ENCODE results near the gene CFDP1.
"Not testable (repeated sequence)": the region's sequence is repeated elsewhere in the genome, so short reads cannot be mapped to it uniquely, and the experiment has no call there.

Gene CFDP1

DNA sequence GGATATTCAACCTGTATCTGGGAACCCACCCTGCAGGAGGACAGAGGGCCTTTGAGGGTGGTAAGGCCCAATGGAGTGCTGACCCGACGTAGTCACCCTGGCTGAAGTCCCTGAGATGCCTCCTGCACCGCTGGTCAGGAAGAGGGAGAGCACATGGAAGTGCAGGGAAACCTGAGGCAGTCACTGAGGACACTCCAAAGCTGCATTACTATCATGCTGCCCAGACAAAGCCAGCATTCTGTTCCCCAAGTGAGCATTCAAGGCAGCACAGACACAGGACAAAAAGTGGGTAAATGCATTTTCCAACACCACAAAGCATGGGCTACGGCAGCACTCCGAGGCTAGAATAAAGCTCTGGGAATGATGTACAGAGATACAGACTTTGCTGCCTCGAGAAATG, 135.0 kb downstream of the CFDP1 start:
- peaks cover 39% of the 10 kb centered on the region for H3K36me3 Mint-ChIP-seq
- H3K27ac Mint-ChIP-seq, result no peak overlapping the region
- no peak overlapping the region for H3K4me3 Mint-ChIP-seq
- no peaks in the 10 kb centered on the region for H3K9me3 Mint-ChIP-seq (ENCODE audit: low read depth)
- no peaks in the 10 kb centered on the region for H3K4me1 Mint-ChIP-seq (ENCODE audit: low read depth)
- no peaks in the 10 kb centered on the region for H3K27me3 Mint-ChIP-seq

DNA sequence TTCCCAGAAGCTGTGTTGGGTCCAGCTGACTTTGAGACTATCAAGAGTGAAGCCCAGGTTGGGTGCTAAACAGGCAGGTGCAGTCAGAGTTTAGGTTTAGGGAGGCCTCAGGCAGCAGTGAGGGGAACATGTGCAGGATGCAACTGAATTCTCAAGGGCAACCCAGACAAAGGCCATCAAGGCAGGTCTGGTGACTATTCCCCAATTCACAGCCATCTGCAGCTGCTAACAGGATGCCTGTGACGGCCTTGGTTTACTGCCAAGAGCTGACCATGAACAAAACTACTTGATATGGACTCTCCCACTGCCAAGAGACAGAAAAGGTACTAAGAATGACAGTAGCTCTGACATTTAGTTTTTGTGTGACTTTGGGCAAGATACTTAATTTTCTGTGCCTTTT, 136.7 kb downstream of the CFDP1 start:
- H3K4me3 Mint-ChIP-seq, result no peak overlapping the region
- H3K27me3 Mint-ChIP-seq, result no peaks in the 10 kb centered on the region
- H3K4me1 Mint-ChIP-seq (ENCODE audit: low read depth), result no peaks in the 10 kb centered on the region
- H3K36me3 Mint-ChIP-seq, result peaks cover 49% of the 10 kb centered on the region
- H3K27ac Mint-ChIP-seq, result no peak overlapping the region
- no peaks in the 10 kb centered on the region for H3K9me3 Mint-ChIP-seq (ENCODE audit: low read depth)

DNA sequence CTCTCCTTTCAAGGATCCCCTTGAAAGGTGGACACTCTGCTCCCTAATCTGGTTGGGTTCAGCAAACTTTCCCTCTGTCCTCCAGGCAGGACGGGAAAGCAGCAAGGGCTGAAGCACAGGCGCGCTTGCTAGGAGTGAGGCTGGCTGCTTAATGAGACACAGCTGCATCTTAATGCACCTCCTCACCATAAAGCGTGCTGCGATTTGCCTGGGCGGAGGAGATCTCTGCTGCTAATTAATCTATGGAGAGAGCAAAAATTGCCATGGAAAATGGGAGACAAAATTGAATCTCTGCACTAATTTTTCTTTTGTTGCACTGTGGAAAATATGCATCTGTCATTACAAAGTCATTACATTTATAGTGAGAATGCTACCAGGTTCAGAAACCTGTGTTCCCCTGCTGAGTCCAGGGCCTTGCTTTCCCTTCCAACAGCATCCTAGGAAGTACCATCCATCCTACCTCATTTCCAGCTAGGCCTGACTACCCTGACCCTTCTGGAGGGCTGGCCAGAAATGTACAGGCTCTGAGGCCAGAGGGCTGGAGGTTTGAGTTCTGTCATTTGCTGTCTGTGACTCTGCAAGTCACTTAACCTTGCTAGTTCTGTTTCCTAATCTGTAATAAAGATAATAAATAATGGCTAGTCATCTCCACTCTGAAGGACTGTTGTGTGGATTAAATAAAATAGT, 138.4 kb downstream of the CFDP1 start:
- H3K36me3 Mint-ChIP-seq, result peaks cover 47% of the 10 kb centered on the region
- peaks cover 5% of the 10 kb centered on the region for H3K27me3 Mint-ChIP-seq
- H3K4me1 Mint-ChIP-seq (ENCODE audit: low read depth), result no peaks in the 10 kb centered on the region
- H3K4me3 Mint-ChIP-seq, result no peak overlapping the region
- no peaks in the 10 kb centered on the region for H3K9me3 Mint-ChIP-seq (ENCODE audit: low read depth)
- H3K27ac Mint-ChIP-seq, result no peak overlapping the region

DNA sequence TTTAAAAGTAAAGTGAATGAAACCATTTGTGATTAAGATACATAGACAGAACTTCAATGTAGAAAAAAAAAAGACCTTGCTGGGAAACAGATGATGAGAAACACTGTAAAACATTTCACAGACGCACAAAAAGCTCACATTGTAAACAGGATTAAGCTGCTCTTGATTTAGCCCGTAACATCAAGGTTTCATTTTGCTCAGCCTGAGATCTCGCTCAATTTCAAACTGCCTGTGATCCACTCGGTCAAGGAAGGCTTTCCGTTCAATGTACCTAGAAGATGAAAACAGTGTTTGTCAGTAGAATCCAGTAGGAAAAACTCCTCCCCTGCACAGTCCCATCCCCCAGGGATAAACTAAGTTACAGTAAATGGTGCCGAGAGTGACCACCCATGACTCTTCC, 139.5 kb downstream of the CFDP1 start:
- peaks cover 42% of the 10 kb centered on the region for H3K36me3 Mint-ChIP-seq
- H3K27ac Mint-ChIP-seq, result no peak overlapping the region
- H3K4me3 Mint-ChIP-seq, result no peak overlapping the region
- H3K27me3 Mint-ChIP-seq, result peaks cover 5% of the 10 kb centered on the region
- no peaks in the 10 kb centered on the region for H3K9me3 Mint-ChIP-seq (ENCODE audit: low read depth)
- peaks cover 7% of the 10 kb centered on the region for H3K4me1 Mint-ChIP-seq (ENCODE audit: low read depth)

DNA sequence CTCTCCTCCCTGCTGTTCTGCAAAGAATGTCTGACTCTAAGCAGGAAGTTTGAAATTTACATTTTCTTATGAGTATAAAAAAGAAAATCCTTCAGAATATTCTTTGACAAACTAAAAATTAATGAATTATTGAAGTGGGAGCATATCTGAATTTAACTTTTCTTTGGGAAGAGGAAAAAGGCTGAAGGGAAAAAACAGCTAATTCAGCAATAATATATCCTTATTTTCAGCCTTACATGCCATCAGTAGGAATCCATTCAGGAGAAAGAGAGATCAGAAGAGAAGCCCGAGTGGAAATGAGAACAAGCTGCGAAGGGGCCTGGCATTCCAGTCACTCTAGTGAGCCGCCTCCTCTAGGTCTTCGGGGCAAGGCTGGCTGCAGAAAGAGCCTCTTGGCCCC, 140.1 kb downstream of the CFDP1 start:
- Mint-ChIP-seq H3K4me3 (no peak overlapping the region), H3K27me3 (peaks cover 8% of the 10 kb centered on the region), H3K27ac (no peak overlapping the region), H3K9me3 (ENCODE audit: low read depth) (no peaks in the 10 kb centered on the region), H3K36me3 (peaks cover 47% of the 10 kb centered on the region), H3K4me1 (ENCODE audit: low read depth) (peaks cover 13% of the 10 kb centered on the region)

DNA sequence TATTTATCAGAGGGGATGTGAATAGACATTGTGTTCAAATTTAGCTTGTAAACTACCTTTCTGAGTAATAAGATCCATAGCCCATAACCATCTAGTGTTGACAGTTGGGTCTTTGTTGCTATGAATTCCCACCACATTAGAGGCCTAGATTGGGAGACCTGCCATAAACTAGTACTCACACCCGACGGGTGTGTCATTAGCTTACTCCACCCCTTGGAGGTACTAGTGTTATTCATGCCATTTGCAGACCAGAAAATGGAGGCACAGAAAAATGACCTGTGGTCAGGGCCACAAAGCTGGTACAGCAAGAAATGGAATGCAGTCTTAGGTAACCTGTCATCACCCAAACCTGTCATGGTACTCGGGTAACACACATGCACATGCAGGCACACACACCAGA, 140.6 kb downstream of the CFDP1 start:
- Mint-ChIP-seq H3K4me1 (ENCODE audit: low read depth) (peaks cover 14% of the 10 kb centered on the region), H3K4me3 (no peak overlapping the region), H3K36me3 (peaks cover 43% of the 10 kb centered on the region), H3K9me3 (ENCODE audit: low read depth) (no peaks in the 10 kb centered on the region), H3K27me3 (peaks cover 8% of the 10 kb centered on the region), H3K27ac (no peak overlapping the region)

DNA sequence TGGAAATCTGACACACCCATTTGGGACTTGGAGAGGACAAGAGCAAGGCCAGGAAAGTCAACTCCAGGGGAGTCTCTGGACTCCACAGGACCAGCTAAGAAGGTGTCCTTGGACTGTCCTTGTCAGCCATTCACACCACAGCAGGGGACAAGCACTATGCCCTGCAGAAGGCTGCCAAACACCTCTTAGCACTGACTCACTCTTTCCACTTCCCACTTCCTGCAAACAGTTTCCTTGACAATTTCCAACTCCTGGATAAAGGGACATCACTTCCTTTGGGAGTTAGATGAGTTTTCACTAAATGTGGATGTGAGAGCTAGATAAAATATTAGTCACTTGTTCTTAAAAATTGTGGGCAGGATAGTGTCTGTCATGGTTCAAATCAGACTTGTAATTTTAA, 144.1 kb downstream of the CFDP1 start:
- Mint-ChIP-seq H3K4me1 (ENCODE audit: low read depth) (peaks cover 14% of the 10 kb centered on the region), H3K9me3 (ENCODE audit: low read depth) (no peaks in the 10 kb centered on the region), H3K36me3 (peaks cover 41% of the 10 kb centered on the region), H3K27ac (no peak overlapping the region), H3K27me3 (peaks cover 13% of the 10 kb centered on the region), H3K4me3 (no peak overlapping the region)

DNA sequence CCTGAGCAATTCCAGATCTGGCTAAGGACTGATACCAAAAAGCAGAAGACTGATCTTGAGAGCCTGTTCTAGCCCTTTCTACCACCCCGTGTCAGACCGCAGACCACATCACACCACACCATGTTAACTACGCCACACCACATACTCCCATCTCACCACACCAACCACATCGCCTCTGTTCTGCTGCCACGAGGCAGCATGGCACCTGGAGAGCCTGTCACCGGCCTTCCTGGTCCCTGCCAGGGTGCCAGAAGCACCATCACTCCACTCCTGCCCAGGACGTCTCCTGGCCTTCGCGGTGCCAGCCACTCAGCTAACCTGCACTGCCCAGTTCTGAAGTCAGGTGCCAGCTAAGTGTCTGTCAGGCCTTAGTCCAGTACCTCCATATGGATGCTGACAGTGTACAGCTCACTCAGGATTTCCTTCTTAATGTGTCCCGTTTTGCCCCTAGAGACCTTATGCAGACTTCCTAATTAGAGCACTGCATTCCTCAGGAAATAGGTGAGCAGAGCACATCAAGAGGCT, 144.6 kb downstream of the CFDP1 start:
- peaks cover 35% of the 10 kb centered on the region for H3K36me3 Mint-ChIP-seq
- H3K27ac Mint-ChIP-seq, result peak overlapping the region; percentile 79
- H3K27me3 Mint-ChIP-seq, result peaks cover 13% of the 10 kb centered on the region
- peak overlapping the region; percentile 40 for H3K4me3 Mint-ChIP-seq
- H3K4me1 Mint-ChIP-seq (ENCODE audit: low read depth), result peaks cover 14% of the 10 kb centered on the region
- no peaks in the 10 kb centered on the region for H3K9me3 Mint-ChIP-seq (ENCODE audit: low read depth)

DNA sequence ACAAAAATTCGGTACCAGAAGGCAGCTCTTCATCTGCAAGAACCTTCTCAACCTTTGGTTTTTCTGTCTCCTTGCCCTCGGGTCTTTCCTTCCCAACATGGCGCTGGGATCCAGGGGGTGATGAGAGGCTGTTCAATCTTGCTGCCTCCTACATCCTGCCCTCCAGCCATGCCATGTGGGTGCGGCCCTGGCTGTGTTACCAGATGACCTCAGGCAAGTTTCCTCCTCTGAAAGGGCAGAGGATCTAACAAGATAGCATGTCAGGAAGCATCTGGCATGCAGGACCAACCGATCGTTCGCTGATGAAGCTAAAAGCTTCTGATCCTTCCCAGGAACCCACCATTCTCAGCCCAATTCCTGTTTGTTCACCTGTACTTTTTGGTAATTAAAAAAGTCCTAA, 145.1 kb downstream of the CFDP1 start:
- Mint-ChIP-seq H3K4me3 (peak overlapping the region; percentile 40), H3K9me3 (ENCODE audit: low read depth) (no peaks in the 10 kb centered on the region), H3K27me3 (peaks cover 13% of the 10 kb centered on the region), H3K27ac (peak overlapping the region; percentile 79), H3K36me3 (peaks cover 35% of the 10 kb centered on the region), H3K4me1 (ENCODE audit: low read depth) (peaks cover 14% of the 10 kb centered on the region)

DNA sequence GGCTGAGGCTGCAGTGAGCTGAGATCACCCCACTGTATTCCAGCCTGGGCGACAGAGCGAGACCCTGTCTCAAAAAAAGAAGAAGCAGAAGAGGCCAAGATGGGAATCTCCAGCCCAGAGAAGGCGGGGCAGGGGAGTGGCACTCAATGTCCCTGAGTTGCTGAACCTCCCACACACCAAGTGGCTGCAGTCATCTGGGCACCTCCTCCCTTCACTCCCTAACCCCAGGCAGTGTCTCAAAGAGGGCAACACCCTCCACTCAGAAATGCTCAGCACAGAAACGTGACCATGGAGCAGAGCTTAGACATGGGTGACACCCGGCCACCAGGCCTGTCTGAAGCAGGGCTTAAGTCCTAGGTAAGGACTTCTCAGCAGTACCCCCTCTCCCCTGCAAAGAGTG, 145.6 kb downstream of the CFDP1 start:
- Mint-ChIP-seq H3K4me3 (no peak overlapping the region), H3K9me3 (ENCODE audit: low read depth) (no peaks in the 10 kb centered on the region), H3K36me3 (peaks cover 30% of the 10 kb centered on the region), H3K4me1 (ENCODE audit: low read depth) (peaks cover 14% of the 10 kb centered on the region), H3K27me3 (peaks cover 13% of the 10 kb centered on the region), H3K27ac (no peak overlapping the region)

DNA sequence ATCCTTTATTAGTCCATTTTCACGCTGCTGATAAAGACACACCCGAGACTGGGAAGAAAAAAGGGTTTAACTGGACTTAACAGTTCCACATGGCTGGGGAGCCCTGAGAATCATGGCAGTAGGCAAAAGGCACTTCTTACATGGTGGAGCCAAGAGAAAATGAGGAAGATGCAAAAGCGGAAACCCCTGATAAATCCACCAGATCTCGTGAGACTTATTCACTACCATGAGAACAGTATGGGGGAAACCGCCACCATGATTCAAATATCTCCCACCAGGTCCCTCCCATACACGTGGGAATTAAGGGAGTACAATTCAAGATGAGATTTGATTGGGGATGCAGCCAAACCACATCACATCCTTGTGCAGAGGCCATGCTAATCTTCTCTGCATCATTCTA, 146.9 kb downstream of the CFDP1 start:
- Mint-ChIP-seq H3K36me3 (peaks cover 19% of the 10 kb centered on the region), H3K27ac (no peak overlapping the region), H3K9me3 (ENCODE audit: low read depth) (no peaks in the 10 kb centered on the region), H3K4me1 (ENCODE audit: low read depth) (peaks cover 14% of the 10 kb centered on the region), H3K27me3 (peaks cover 16% of the 10 kb centered on the region), H3K4me3 (no peak overlapping the region)

DNA sequence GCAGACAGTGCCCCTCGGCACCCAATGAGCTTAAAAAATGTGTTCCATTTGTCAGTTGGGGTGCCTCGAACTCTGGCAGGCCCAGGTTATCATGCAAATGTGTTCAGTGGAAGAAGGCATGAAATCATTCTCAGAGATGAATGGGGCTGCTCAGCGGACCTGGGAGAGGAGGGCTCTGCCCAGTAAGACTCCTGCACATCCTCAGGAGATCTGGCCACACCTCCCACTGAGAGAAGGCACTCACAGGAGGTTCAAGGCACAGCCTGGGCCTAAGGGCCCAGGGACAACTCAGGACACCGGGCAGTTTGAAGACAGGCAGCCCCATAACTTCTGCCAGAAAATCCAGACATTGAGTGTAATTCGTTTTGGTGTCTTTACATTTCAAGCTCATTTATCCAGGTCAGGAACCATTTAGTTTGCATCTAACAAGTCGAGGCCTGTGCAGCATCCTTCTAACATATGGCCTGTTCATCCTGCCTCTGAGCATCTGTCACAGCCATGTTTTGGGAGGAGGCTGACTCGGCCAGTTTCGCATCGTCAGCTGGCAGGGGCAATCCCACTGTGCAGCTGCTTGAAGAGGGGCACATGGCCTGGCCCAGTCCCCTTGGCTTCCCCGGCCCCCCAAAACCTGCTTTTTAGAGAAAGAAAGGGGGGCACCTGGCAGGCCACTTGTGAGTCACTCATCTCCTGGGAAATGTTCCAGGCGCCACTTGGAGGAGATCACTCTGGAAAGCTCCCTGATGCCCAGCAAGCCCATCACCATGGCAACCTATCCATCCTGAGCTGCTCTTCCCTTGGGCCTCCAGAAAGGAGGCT, 150.6 kb downstream of the CFDP1 start:
- Mint-ChIP-seq H3K27me3 (peaks cover 11% of the 10 kb centered on the region), H3K4me1 (ENCODE audit: low read depth) (peaks cover 1% of the 10 kb centered on the region), H3K9me3 (ENCODE audit: low read depth) (no peaks in the 10 kb centered on the region), H3K36me3 (peaks cover 10% of the 10 kb centered on the region), H3K27ac (no peak overlapping the region), H3K4me3 (no peak overlapping the region)

DNA sequence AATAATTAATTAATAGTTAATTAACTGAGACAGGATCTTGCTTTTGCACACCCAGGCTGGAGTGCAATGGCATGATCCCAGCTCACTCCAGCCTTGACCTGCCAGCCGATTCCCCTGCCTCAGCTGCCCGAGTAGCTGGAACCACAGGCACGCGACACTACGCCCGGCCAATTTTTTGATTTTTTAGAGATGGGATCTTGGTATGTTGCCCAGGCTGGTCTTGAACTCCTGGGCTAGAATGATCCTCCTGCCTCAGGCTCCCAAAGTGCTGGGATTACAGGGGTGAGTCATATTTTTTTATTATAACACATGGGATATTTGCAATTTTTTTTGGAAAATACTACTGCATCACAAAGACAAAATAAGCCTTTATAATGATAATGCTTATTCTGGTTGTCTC, 151.5 kb downstream of the CFDP1 start:
- Mint-ChIP-seq H3K27me3 (peaks cover 13% of the 10 kb centered on the region), H3K4me3 (no peak overlapping the region)

DNA sequence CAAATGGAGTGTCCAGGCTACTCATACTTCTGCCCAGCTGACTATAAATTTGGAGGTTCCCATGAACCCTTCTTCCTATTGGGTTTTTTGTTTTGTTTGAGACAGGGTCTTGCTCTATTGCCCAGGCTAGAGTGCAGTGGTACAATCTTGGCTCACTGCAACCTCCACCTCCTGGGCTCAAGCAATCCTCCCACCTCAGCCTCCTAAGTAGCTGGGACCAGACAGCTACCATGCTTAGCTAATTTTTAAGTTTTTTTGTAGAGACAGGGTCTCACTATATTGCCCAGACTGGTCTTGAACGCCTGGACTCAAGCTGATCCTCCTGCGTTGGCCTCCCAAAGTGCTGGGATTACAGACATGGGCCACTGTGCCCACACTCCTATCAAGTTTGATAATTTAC, 152.3 kb downstream of the CFDP1 start:
- not testable (repeated sequence) for H3K9me3 Mint-ChIP-seq (ENCODE audit: low read depth); H3K36me3 Mint-ChIP-seq; H3K27ac Mint-ChIP-seq; H3K4me3 Mint-ChIP-seq; H3K27me3 Mint-ChIP-seq; H3K4me1 Mint-ChIP-seq (ENCODE audit: low read depth)

More for the DNA sequence above, 151.5 kb downstream of the CFDP1 start:
- no peak overlapping the region for H3K27ac Mint-ChIP-seq
- H3K9me3 Mint-ChIP-seq (ENCODE audit: low read depth), result no peaks in the 10 kb centered on the region
- peaks cover 1% of the 10 kb centered on the region for H3K4me1 Mint-ChIP-seq (ENCODE audit: low read depth)
- H3K36me3 Mint-ChIP-seq, result peaks cover 10% of the 10 kb centered on the region

DNA sequence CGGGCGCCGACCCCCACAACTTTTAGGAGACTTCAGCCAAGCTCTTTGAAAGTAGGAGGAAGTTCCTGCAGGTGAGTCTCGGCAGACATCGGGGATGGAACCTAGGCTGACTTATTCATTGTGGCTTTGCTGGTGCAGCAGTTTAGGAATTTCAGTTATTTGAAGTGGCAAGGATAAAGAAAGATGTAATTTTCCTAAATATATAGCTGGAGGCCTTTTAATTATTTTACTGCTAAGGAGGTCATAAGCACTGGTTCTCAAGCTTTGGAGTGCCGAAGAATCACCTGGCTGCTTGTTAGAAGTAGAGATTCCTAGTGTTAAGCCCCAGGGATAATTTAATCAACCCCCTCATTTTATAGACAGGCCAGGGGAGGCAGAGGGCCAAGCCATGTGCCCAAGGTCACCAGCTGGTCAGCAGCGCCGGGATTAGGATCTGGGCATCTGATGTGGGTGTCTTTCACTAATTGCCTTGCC, 152.9 kb downstream of the CFDP1 start:
- Mint-ChIP-seq H3K4me3 (no peak overlapping the region), H3K27ac (no peak overlapping the region), H3K36me3 (peaks cover 3% of the 10 kb centered on the region), H3K4me1 (ENCODE audit: low read depth) (peaks cover 1% of the 10 kb centered on the region), H3K9me3 (ENCODE audit: low read depth) (no peaks in the 10 kb centered on the region), H3K27me3 (peaks cover 8% of the 10 kb centered on the region)
